Epithelial cell of prostate (primary cell): Measurements from ENCODE around the gene GRM7.

ENCODE experiments used
- DNase-seq: peaks from one replicate; pipeline ENCODE4 v3.0.0-alpha.2; 2011; ENCODE audit warnings: low read depth, low spot score
- H3K27ac ChIP-seq: fragments of 450-650 bp; 2 replicates; pipeline ENCODE4 v1.5.1; 2017; ENCODE audit warnings: mild to moderate bottlenecking

Gene GRM7

DNA sequence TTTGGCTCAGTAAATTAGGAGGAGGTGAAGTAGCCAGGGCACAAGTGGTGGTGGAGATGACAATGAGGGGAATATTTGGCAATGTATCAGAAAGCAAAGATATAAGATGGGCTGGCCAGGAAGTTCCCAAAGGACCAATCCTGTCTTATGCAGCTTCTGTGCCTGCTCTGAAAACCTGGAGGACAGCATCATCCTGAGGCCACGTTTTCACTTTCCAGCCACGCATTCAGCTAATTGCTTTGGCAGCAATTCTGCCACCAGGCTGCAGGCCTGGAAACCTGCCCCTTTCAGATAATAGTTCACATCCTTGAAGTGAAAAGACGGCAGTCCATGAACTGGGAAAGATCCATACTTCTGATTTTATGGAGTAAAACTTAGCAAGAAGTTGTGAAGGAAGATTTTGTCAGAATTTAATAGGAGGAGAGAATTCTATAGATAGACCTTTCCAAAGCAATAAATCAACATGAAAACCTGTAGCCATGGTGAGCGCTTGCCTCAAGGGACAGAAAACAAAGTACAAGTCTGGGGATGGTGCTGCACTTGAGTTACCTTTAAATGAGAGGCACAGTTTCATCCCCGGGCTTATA is 682.5 kb downstream of the GRM7 start:
- DNase-seq: no peak
- H3K27ac ChIP-seq: no peak overlapping the region

DNA sequence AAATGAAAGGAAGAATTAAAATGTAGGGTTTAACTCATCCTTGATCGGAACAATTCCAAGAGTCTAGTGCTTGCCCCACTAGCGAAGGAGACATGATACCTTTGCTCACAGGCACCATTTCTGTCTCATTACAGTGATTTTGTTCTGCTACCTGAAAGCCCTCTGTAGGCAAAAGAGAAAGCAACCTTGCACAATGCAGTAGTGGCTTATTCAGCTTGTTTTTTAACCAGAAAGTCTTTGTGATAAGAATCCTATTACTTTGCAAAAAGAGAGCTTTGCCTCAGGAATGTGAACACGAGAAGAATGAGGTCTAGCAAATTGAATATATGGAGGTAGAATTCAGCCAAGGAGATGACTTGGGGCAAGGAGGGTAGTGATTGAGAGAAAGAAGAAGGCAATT is 684.4 kb downstream of the GRM7 start:
- H3K27ac ChIP-seq: no peak overlapping the region
- DNase-seq: no peak

DNA sequence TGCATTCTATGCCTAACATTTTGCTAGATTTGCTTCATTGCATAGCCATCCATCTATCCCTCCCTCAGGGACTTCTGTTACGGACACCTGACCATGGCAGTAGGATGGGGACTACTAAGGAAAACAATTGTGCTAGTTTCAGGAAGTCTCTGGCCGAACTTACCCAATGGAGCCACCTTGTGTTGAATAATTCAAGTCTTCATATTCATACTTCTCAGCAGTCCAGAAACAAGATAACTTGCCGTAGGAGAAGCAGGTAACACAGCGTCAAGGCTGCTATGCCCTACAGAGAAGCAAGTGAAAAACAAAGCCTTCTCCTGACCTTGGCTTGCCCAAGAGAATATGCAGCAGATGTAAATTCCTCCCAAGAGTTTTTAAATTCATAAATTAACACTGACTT is 685.3 kb downstream of the GRM7 start:
- H3K27ac ChIP-seq: no peak overlapping the region
- no peak for DNase-seq

DNA sequence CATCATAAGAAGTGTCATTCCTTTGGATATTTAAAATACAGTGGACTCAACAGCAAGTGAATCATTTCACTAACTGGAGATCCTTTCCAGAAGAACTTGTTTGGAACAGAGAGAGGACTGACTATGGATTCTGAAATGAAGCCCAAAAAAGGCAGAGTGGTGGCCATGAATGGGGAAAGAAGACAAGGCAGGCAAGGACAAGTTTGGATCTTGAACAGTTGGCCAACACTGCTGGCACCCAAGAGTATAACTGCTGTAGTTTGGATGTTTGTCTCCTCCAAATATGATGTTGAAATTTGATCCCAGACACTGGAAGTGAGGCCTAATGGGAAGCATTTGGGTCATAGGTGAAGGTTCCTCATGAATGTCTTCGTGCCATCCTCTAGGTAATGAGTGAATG is 686.9 kb downstream of the GRM7 start:
- no peak for DNase-seq
- H3K27ac ChIP-seq: no peak overlapping the region

DNA sequence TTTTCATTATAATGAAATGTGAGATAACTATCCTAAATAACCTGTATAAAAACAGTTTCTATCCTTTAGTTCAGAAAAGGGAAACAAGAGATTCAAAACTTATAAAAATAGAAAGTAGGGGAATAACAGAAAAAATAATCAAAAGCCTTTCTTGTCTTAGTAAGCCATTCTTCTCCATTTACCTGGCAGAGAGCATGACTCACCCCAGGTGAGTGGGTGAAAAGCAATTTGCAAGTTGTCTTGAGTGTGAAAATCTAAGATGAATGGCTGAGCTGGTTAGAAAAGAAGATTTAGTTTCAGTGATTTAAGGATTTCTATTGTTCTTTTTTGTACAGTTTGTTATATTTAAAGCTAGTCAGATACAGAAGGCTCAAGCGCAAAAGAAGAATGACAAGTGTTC is 702.0 kb downstream of the GRM7 start:
- peak; percentile 58 for DNase-seq
- no peak overlapping the region for H3K27ac ChIP-seq

DNA sequence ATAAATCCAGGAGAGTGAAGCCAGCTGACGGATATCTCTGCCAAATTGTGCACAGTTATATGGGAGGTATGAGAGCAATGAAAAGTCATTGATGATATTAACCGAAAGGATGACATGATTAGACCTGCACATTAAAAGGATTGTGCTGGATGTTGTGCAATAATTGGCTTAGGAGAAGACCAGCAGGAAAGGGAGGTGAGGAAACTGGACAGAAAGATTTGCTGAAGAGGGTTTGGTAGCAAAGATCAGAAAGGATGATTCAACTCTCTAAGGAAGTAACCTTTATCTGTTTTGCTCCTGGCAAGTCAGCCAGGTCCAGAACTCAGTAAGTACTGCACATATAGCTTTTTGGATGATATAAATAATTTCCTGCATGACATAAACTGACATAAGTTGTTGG is 704.7 kb downstream of the GRM7 start:
- DNase-seq: peak; percentile 39
- H3K27ac ChIP-seq: no peak overlapping the region

DNA sequence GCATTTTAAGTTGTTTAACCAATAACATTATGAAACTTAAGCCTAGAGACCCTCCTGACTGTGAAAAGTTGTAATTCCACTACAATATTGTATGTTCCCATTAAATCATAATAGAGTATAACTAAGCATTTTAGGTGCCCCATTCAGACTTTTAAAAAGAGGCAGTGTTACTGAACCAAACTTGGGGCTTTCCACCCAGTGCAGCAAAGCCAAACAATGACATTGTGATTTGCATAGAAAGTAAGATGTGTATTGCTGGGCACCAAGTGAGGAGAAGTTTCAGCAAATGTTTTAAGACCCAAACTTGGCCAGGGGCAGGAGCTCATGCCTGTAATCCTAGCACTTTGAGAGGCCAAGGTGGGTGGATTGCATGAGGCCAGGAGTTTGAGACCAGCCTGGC is 706.2 kb downstream of the GRM7 start:
- H3K27ac ChIP-seq: no peak overlapping the region
- no peak for DNase-seq

DNA sequence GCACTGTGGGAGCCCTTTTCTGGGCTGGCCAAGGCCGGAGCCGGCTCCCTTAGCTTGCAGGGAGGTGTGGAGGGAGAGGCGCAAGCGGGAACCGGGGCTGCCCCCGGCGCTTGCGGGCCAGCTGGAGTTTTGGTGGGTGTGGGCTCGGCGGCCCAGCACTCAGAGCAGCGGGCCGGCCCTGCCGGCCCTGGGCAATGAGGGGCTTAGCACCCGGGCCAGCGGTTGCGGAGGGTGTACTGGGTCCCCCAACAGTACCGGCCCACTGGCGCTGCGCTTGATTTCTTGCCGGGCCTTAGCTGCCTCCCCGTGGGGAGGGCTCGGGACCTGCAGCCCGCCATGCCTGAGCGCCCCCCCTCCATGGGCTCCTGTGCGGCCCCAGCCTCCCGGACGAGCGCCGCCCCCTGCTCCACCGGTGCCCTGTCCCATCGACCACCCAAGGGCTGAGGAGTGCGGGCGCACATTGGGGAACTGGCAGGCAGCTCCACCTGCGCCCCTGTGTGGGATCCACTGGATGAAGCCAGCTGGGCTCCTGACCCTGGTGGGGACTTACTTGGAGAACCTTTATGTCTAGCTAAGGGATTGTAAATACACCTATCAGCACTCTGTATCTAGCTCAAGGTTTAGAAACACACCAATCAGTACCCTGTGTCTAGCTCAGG is 707.7 kb downstream of the GRM7 start:
- H3K27ac ChIP-seq: no peak overlapping the region
- DNase-seq: no peak

DNA sequence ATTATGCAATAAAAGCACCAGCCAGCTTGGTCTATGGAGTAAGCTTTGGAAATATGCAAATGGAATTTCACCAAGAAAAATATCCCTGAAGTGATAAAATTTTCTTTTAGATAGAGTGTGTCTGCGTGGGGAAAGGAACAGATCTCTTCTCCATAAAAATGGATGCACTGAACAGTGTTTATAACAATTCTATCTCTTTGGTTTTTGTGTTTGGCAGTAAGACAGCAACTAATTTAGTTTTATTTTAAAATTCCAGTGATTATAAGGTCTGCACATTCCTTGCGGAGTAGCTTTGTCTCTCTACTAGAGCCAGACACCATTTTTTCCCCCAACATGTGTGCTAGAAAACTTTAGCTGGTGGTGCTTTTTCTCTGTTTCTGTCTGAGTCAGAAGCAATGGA is 712.4 kb downstream of the GRM7 start:
- no peak overlapping the region for H3K27ac ChIP-seq
- DNase-seq: no peak

DNA sequence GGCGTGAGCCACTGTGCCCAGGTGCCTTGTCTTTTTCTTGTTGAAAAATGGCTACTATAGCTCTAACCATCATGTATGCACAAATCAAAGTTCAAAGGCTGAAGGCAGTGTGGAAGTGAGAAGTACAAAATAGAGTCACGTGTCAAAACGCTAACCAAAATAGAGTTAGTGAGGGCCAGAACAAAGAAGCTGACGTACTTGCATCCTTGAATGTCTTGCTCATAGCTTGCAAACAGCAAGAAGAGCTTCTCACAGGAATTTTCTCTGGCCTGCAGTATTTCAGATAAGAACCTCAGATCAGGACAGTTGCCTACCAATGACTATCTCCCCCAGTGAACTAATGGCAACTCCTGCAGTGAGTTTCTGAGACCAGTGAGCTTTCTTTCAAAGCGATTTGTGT is 713.5 kb downstream of the GRM7 start:
- DNase-seq: no peak
- no peak overlapping the region for H3K27ac ChIP-seq

DNA sequence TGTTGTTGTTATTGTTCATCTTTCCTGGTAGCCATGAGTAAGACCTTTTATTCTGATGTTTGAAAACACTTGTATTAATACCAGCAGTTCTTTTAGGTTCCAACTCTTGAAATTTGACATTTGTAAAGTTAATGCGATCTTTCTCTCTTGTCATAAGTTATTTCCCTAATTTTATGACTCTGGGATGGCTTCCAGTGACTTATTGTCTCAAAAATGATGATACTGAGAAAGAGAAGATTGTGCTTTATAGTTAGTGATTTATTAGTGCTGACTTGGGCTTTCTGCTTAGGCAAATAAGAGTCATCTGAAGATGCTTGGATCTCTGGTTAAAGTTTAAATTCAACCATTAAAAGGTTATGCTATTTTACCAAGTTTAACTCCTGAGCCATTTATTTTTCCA is 715.2 kb downstream of the GRM7 start:
- H3K27ac ChIP-seq: no peak overlapping the region

DNA sequence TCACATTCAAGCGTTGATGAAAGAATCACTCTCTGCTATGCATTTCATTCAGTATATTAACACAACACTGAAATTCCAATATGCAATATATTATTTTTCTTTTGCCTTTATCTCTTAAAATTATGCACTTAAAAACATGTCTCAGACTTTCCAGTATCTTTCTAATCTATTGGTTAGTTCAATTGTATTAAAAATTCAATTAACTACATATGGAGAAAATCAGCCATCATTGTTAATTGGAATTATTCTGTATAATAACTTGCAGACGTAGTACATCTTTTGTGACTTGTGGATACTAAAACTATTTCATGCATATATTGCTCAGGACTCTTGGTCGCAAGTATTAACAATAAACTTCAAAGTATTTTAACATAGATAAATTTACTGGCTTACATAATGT is 715.6 kb downstream of the GRM7 start:
- no peak for DNase-seq
- no peak overlapping the region for H3K27ac ChIP-seq

More for the DNA sequence above, 715.2 kb downstream of the GRM7 start:
- DNase-seq: no peak

DNA sequence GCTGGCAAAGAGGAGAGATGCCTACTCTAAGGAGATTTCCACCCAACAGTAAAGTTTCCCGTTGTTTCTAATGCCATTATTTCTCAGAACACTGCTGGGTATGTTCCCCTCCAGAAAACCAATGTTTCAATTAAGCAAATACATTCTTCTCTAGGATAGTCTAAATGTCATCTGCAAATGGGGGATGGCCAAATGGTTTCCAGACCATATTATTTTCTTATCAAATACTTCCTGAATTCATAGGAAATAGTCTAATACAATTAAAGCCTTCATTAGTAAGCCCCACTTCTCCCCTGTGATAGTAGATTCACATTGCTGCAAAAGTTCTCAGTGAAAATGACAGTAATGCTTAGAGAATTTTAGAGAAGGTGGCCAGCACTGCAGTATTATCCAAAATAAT is 716.6 kb downstream of the GRM7 start:
- DNase-seq: no peak
- no peak overlapping the region for H3K27ac ChIP-seq

DNA sequence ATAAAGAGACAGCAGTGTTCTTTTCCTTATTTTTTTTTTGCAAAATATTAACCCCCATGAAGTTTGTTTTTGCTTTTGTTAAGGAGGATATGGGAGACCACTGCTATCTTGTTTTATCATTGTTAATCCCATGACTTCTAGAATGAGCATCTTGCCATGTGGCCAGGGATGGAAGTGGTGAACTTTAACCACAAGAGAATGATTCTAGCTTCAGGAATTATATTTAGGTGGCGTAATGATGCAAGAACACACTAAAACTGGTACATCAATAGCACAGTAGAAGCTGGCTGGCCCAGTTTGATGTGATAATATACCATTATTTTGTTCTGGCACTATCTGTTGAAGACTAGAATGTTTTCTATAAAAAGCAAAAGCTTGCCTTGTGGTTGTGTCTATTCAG is 720.9 kb downstream of the GRM7 start:
- no peak for DNase-seq
- no peak overlapping the region for H3K27ac ChIP-seq

DNA sequence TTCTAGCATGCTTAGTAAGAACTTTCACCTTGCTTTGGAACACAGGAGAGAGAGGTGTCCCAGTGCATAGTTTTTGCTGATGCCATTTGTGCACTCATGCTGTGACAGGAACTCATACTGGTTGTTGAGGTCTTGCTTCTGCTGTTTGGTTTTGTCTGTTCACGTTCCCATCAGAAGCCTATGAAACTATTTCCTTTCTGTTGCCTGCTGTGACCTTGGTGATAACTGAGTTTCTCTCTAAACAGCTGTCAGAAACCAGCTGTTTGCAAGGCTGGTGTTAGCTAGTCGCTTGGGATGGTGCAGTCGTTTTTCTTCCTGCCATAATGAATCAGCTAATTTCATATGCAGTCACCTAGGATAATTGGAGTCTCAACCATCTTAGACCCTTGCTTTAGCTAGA is 724.1 kb downstream of the GRM7 start:
- no peak overlapping the region for H3K27ac ChIP-seq
- DNase-seq: no peak

DNA sequence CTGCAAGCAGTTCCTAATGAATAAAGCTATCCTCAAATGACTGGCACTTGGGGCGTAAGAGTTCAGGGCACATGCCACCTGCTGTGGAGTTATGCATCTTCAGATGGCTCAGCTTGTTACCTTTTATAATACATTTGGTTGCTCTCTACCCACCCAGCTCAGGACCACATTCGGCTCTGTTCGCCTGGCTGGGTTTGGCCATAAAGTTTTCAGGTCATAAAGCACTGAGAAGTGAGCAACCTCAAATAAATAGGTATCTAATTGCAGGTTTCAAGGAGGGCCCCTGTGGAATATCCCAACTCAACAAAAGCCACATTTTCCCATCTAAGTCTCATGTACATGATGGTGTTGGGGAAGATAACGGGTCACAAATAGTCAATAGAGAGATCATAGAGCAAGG is 727.3 kb downstream of the GRM7 start:
- H3K27ac ChIP-seq: no peak overlapping the region
- DNase-seq: no peak

DNA sequence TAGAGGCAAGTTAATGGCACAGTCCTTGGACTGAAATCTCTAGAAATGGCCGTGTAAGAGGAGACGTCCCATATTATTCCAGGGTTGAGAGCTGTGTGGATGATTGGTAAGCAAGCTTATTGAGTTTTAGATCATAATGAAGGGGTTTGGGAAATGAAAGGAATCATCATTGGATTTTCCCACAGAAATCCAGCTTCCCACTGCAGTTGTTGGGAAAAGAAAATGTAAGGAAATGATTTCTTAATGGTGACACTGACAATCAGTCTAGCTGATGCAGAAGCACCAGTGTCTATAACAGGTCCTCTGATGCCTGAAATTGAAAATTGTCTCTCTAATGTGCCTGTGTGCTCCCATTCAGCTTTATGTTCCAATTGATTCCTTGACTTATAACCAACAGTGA is 728.6 kb downstream of the GRM7 start:
- no peak for DNase-seq
- no peak overlapping the region for H3K27ac ChIP-seq

DNA sequence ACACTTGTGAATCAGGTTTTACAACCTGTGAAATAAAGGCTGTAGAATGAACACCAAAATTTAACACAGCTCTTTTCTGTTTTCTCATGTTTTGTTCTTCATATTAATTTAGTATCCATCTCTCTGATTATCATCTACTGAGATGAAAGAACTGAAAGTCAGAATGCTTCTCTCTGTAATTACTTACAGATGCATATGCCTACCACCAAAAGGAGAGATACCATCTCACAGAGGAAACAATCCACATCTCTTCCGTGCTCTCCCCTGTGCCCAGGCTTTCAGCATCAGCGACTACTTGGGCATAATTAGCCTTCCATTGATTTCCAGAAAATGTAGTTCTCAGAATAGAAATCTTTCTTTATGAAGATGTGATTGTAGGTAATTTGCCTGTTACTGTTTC is 741.4 kb downstream of the GRM7 start:
- no peak for DNase-seq
- H3K27ac ChIP-seq: no peak overlapping the region

DNA sequence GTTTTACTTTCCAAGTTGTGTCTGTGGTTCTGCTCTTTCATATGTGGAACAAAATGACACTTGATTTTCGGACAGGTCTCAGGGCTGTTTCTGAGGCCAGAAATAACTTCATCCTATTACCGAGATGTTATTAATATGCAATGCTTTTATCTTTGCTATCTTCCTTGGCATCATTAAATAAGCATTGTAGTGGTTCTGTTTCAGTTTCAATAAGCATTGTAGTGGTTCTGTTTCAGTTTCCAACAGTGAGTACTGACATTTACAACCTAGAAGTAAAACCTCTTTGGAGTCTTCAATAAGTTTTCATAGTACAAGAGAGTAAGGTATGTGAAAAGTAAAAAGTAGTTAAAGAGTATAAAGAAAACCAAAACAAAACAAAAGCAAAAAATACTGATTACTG is 746.2 kb downstream of the GRM7 start:
- no peak overlapping the region for H3K27ac ChIP-seq
- DNase-seq: no peak

DNA sequence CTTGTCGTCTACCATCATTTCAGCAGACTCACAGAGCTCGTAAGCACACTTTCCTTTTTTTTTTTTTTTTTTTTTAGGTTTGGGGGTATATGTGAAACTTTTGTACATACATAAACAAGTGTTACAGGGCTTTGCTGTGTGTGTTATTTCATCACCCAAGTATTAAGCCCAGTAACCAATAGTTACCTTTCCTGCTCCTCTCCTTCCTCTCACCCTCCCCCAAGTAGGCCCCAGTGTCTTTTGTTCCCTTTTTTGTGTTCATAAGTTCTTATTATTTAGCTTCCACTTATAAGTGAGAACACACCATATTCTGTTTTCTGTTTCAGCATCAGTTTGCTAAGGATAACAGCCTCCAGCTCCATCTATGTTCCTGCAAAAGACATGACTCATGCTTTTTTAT is 746.8 kb downstream of the GRM7 start:
- DNase-seq: no peak
- H3K27ac ChIP-seq: no peak overlapping the region

DNA sequence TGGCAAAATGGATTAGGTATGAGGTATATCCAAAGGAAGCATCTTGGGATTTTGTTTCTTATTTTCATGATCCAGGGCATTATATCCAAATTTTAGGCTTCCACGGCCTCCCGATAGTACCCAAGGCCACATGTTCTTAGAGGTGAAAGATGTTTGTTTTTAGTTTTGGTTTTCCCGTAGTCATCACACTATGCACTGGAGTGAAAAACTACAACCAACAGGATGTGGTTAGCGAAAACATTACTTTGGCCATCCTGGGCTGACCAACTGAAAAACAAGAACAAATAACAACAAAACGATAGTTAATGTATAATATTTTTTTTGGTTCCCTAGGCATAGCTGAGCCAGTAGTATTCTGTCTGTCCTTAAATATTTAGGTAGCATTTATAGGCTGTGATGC is 749.7 kb downstream of the GRM7 start:
- no peak for DNase-seq
- H3K27ac ChIP-seq: no peak overlapping the region

DNA sequence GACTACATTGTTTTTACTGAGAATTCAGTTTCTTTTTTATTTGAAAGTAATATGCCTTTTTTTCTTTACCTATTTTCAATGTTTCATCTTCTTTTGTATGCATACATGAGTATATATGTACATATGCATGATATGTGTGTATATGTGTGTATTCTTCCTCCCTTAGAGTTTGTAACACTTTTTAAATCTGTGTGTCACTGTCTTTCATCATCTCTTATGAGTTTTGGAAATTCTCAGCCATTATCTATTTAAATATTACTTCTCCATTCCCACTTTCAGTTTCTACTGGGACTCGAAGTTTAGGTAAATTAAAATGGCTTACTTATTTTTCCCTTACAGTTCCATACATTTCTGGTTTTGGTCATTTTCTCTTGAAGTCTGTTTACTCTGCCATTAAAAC is 754.1 kb downstream of the GRM7 start:
- no peak overlapping the region for H3K27ac ChIP-seq
- DNase-seq: no peak

DNA sequence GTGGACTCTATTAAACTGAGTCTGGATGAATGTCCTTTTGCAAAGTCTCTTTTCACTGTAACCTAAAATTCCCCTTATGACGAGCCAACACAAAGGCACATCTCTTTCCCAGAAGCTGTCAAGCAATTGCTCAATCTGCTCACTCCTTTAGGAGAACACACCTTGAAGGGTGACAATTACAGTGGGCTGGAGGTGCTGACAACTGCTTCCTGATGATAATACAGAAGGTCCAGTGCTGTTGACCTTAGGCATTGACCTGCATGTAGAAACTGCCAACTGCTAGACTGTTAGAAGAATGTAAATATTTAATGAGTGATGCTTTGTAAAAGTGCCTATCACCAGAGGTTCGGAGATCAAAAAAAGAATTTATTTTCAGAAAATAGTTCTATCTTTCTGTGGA is 757.7 kb downstream of the GRM7 start:
- H3K27ac ChIP-seq: no peak overlapping the region
- DNase-seq: no peak
